Measurements from ENCODE around the gene ZP4. TPM values are rescaled to one million over a fixed set of nuclear protein-coding genes. Genes with fewer than 3 reads are reported as not detected.

ZP4 gene
- total and polyA plus RNA-seq, 5 donors = not detected

GRCh38 chr1:237902960-237903743 is 12.4 kb upstream of the ZP4 start:
- no peak overlapping the region for H3K4me3 ChIP-seq (ENCODE audit: low read length)
- ATAC-seq (no peak), DNase-seq (no peak)
- whole genome bisulfite sequencing = 74% methylated on average over 4 of the region's 4 CpGs
- no peak overlapping the region for H3K27ac ChIP-seq (ENCODE audit: low read length)
- H3K4me1 ChIP-seq (ENCODE audit: control insufficient read depth, insufficient read depth, low read length) = no peaks in the 10 kb centered on the region
- intact Hi-C loops (cut with DNase I) = no loop called here
- no peaks in the 10 kb centered on the region for H3K27me3 ChIP-seq (ENCODE audit: control insufficient read depth, insufficient read depth)
- no peaks in the 10 kb centered on the region for H3K9me3 ChIP-seq (ENCODE audit: control insufficient read depth, low read length)

GRCh38 chr1:237901299-237901934 is 10.7 kb upstream of the ZP4 start:
- no peaks in the 10 kb centered on the region for H3K4me1 ChIP-seq (ENCODE audit: control insufficient read depth, insufficient read depth, low read length)
- DNase-seq (peak in 2 of 3 donors; percentile 30 to 58), ATAC-seq (peak; percentile 26 to 60)

GRCh38 chr1:237895630-237896029 is 4.9 kb upstream of the ZP4 start:
- intact Hi-C loops (cut with DNase I) = no loop called here
- Histone ChIP-seq H3K27me3 (ENCODE audit: control insufficient read depth, insufficient read depth) (no peaks in the 10 kb centered on the region), H3K9me3 (ENCODE audit: control insufficient read depth, low read length) (no peaks in the 10 kb centered on the region), H3K4me3 (ENCODE audit: low read length) (no peak overlapping the region), H3K27ac (ENCODE audit: low read length) (no peak overlapping the region), H3K4me1 (ENCODE audit: control insufficient read depth, insufficient read depth, low read length) (no peaks in the 10 kb centered on the region)
- no peak for ATAC-seq
- no peak for DNase-seq

More at GRCh38 chr1:237901299-237901934, 10.7 kb upstream of the ZP4 start:
- WGBS = 34% methylated on average over 5 of the region's 5 CpGs
- Histone ChIP-seq H3K27ac (ENCODE audit: low read length) (no peak overlapping the region), H3K27me3 (ENCODE audit: control insufficient read depth, insufficient read depth) (no peaks in the 10 kb centered on the region), H3K4me3 (ENCODE audit: low read length) (no peak overlapping the region), H3K9me3 (ENCODE audit: control insufficient read depth, low read length) (no peaks in the 10 kb centered on the region)
- intact Hi-C loops (cut with DNase I) = no loop called here

GRCh38 chr1:237894131-237894530 is 3.4 kb upstream of the ZP4 start:
- DNase-seq = no peak
- ATAC-seq = no peak
- no peaks in the 10 kb centered on the region for H3K9me3 ChIP-seq (ENCODE audit: control insufficient read depth, low read length)
- no peaks in the 10 kb centered on the region for H3K4me1 ChIP-seq (ENCODE audit: control insufficient read depth, insufficient read depth, low read length)
- intact Hi-C loops (cut with DNase I) = no loop called here
- 95% methylated on average over 3 of the region's 3 CpGs for WGBS
- no peak overlapping the region for H3K4me3 ChIP-seq (ENCODE audit: low read length)
- no peaks in the 10 kb centered on the region for H3K27me3 ChIP-seq (ENCODE audit: control insufficient read depth, insufficient read depth)
- H3K27ac ChIP-seq (ENCODE audit: low read length) = no peak overlapping the region

- DNase-seq (no peak), ATAC-seq (no peak)
- intact Hi-C loops (cut with DNase I) = no loop called here
- H3K4me1 ChIP-seq (ENCODE audit: control insufficient read depth, insufficient read depth, low read length) = no peaks in the 10 kb centered on the region
- H3K9me3 ChIP-seq (ENCODE audit: control insufficient read depth, low read length) = no peaks in the 10 kb centered on the region
- H3K4me3 ChIP-seq (ENCODE audit: low read length) = no peak overlapping the region
- no peak overlapping the region for H3K27ac ChIP-seq (ENCODE audit: low read length)
- H3K27me3 ChIP-seq (ENCODE audit: control insufficient read depth, insufficient read depth) = no peaks in the 10 kb centered on the region
- 78% methylated on average over 3 of the region's 3 CpGs for WGBS
These were observed 1.3 kb upstream of the ZP4 start for GRCh38 chr1:237891979-237892378.

GRCh38 chr1:237891266-237891665 is 544 bp upstream of the ZP4 start:
- Histone ChIP-seq H3K9me3 (ENCODE audit: control insufficient read depth, low read length) (no peaks in the 10 kb centered on the region), H3K4me3 (ENCODE audit: low read length) (no peak overlapping the region), H3K27ac (ENCODE audit: low read length) (no peak overlapping the region), H3K4me1 (ENCODE audit: control insufficient read depth, insufficient read depth, low read length) (no peaks in the 10 kb centered on the region), H3K27me3 (ENCODE audit: control insufficient read depth, insufficient read depth) (no peaks in the 10 kb centered on the region)
- WGBS = 61% methylated on average over 2 of the region's 2 CpGs
- DNase-seq (no peak), ATAC-seq (no peak)
- intact Hi-C loops (cut with DNase I) = no loop called here

- no peak overlapping the region for H3K4me3 ChIP-seq (ENCODE audit: low read length)
These were observed 306 bp downstream of the ZP4 start for GRCh38 chr1:237890416-237890815.

GRCh38 chr1:237888143-237888542 is 2.6 kb downstream of the ZP4 start:
- Histone ChIP-seq H3K9me3 (ENCODE audit: control insufficient read depth, low read length) (no peaks in the 10 kb centered on the region), H3K4me1 (ENCODE audit: control insufficient read depth, insufficient read depth, low read length) (no peaks in the 10 kb centered on the region), H3K4me3 (ENCODE audit: low read length) (no peak overlapping the region), H3K27ac (ENCODE audit: low read length) (no peak overlapping the region), H3K27me3 (ENCODE audit: control insufficient read depth, insufficient read depth) (no peaks in the 10 kb centered on the region)
- intact Hi-C loops (cut with DNase I) = no loop called here
- WGBS = 75% methylated on average over 4 of the region's 4 CpGs
- no peak for ATAC-seq
- no peak for DNase-seq

More at GRCh38 chr1:237890416-237890815, 306 bp downstream of the ZP4 start:
- DNase-seq = no peak
- no peaks in the 10 kb centered on the region for H3K4me1 ChIP-seq (ENCODE audit: control insufficient read depth, insufficient read depth, low read length)
- no peak overlapping the region for H3K27ac ChIP-seq (ENCODE audit: low read length)
- intact Hi-C loops (cut with DNase I) = no loop called here
- ATAC-seq = no peak
- 73% methylated on average over 7 of the region's 7 CpGs for WGBS
- no peaks in the 10 kb centered on the region for H3K27me3 ChIP-seq (ENCODE audit: control insufficient read depth, insufficient read depth)
- no peaks in the 10 kb centered on the region for H3K9me3 ChIP-seq (ENCODE audit: control insufficient read depth, low read length)

GRCh38 chr1:237887542-237887941 is 3.2 kb downstream of the ZP4 start:
- Histone ChIP-seq H3K4me3 (ENCODE audit: low read length) (no peak overlapping the region), H3K4me1 (ENCODE audit: control insufficient read depth, insufficient read depth, low read length) (no peaks in the 10 kb centered on the region), H3K27me3 (ENCODE audit: control insufficient read depth, insufficient read depth) (no peaks in the 10 kb centered on the region), H3K27ac (ENCODE audit: low read length) (no peak overlapping the region), H3K9me3 (ENCODE audit: control insufficient read depth, low read length) (no peaks in the 10 kb centered on the region)
- WGBS = 94% methylated on average over 4 of the region's 4 CpGs
- intact Hi-C loops (cut with DNase I) = no loop called here
- DNase-seq (no peak), ATAC-seq (no peak)

GRCh38 chr1:237884237-237884636 is 6.5 kb downstream of the ZP4 start:
- no peaks in the 10 kb centered on the region for H3K9me3 ChIP-seq (ENCODE audit: control insufficient read depth, low read length)
- no peak overlapping the region for H3K4me3 ChIP-seq (ENCODE audit: low read length)
- ATAC-seq (no peak), DNase-seq (no peak)
- no peak overlapping the region for H3K27ac ChIP-seq (ENCODE audit: low read length)
- WGBS = 59% methylated on average over 2 of the region's 2 CpGs
- intact Hi-C loops (cut with DNase I) = no loop called here
- H3K27me3 ChIP-seq (ENCODE audit: control insufficient read depth, insufficient read depth) = no peaks in the 10 kb centered on the region
- H3K4me1 ChIP-seq (ENCODE audit: control insufficient read depth, insufficient read depth, low read length) = no peaks in the 10 kb centered on the region

GRCh38 chr1:237879195-237879594 is 11.5 kb downstream of the ZP4 start:
- ATAC-seq (no peak), DNase-seq (no peak)
- no peak overlapping the region for H3K27ac ChIP-seq (ENCODE audit: low read length)
- intact Hi-C loops (cut with DNase I) = no loop called here
- H3K9me3 ChIP-seq (ENCODE audit: control insufficient read depth, low read length) = no peaks in the 10 kb centered on the region
- no peaks in the 10 kb centered on the region for H3K27me3 ChIP-seq (ENCODE audit: control insufficient read depth, insufficient read depth)
- H3K4me1 ChIP-seq (ENCODE audit: control insufficient read depth, insufficient read depth, low read length) = no peaks in the 10 kb centered on the region
- H3K4me3 ChIP-seq (ENCODE audit: low read length) = no peak overlapping the region

Data from right cardiac atrium (tissue), 5 donors.